CD4-positive, CD25-positive, alpha-beta regulatory T cell (primary cell): ENCODE measurements around the gene KIF26B. TPM values are rescaled to one million over a fixed set of nuclear protein-coding genes. Genes with fewer than 3 reads are reported as not detected.
A peak's percentile ranks its signal among the peaks of the same experiment; 100 is the strongest.

Experiments
- ATAC-seq, 2 donors: fragments of 150-1000 bp; cut with Tn5 transposase; one replicate each; pipeline ENCODE4 v1.10.0; 2021; ENCODE audit warnings: low read depth in 2 of 2, moderate number of reproducible peaks in 2 of 2, moderate library complexity in 1 of 2
- DNase-seq, 3 donors: peaks; one replicate each; pipeline versions ENCODE4 v3.0.0 to v3.0.0-alpha.2; 2012 to 2022; ENCODE audit warnings: mixed read lengths in 1 of 3
- H3K27ac ChIP-seq: one replicate; pipeline ENCODE4 v1.7.0; 2013; ENCODE audit warnings: mild to moderate bottlenecking, low read length; ENCODE audit not compliant: insufficient read depth, poor library complexity, severe bottlenecking
- H3K27me3 ChIP-seq: one replicate; pipeline ENCODE4 v1.7.0; 2013; ENCODE audit warnings: low read length; ENCODE audit not compliant: control insufficient read depth, insufficient read depth
- H3K36me3 ChIP-seq: one replicate; pipeline ENCODE4 v1.7.0; 2013; ENCODE audit warnings: mild to moderate bottlenecking, low read length, moderate library complexity; ENCODE audit not compliant: control insufficient read depth, insufficient read depth
- H3K4me1 ChIP-seq: 2 replicates; pipeline ENCODE4 v1.7.0; 2013; ENCODE audit warnings: mild to moderate bottlenecking, low read length; ENCODE audit not compliant: insufficient read depth, control insufficient read depth, poor library complexity, severe bottlenecking
- H3K4me3 ChIP-seq: one replicate; pipeline ENCODE4 v1.7.0; 2013; ENCODE audit warnings: low read depth, mild to moderate bottlenecking, low read length, moderate library complexity
- H3K9me3 ChIP-seq, 2 experiments: 1 replicate in 1 of 2; 2 replicates in 1 of 2; pipeline ENCODE4 v1.7.0; 2013; ENCODE audit warnings: low read length in 2 of 2, mild to moderate bottlenecking in 1 of 2, moderate library complexity in 1 of 2; ENCODE audit not compliant: control insufficient read depth in 2 of 2
- H3K27ac Mint-ChIP-seq, 3 donors: one replicate each; pipeline ENCODE4 v1.8.0; 2020 to 2022; ENCODE audit warnings: mild to moderate bottlenecking in 3 of 3, mixed read lengths in 3 of 3, moderate library complexity in 2 of 3
- H3K27me3 Mint-ChIP-seq: one replicate; pipeline ENCODE4 v1.8.0; 2022; ENCODE audit warnings: mild to moderate bottlenecking, mixed read lengths
- H3K36me3 Mint-ChIP-seq: one replicate; pipeline ENCODE4 v1.8.0; 2020; ENCODE audit warnings: mixed read lengths
- H3K4me1 Mint-ChIP-seq, 4 donors: one replicate each; pipeline ENCODE4 v1.8.0; 2020 to 2022; ENCODE audit warnings: mixed read lengths in 4 of 4, mild to moderate bottlenecking in 1 of 4
- H3K4me3 Mint-ChIP-seq, 4 donors: one replicate each; pipeline ENCODE4 v1.8.0; 2020 to 2022; ENCODE audit warnings: mild to moderate bottlenecking in 4 of 4, mixed read lengths in 4 of 4, moderate library complexity in 3 of 4
- H3K9me3 Mint-ChIP-seq, 7 donors: one replicate each; pipeline ENCODE4 v1.8.0; 2020 to 2022; ENCODE audit warnings: mixed read lengths in 7 of 7, mild to moderate bottlenecking in 3 of 7, moderate library complexity in 2 of 7
- polyA plus RNA-seq, 4 donors: library from polyadenylated mRNA; unstranded; fragments of 300-500 nt; fragmentation: Illumina TruSeq; gene quantifications; one replicate each; pipeline ENCODE4 v1.2.3, GENCODE V29; 2021
- total RNA-seq: library from RNA; stranded (reverse); gene quantifications from one replicate; pipeline ENCODE4 v1.2.3, GENCODE V29; 2022

Gene KIF26B
- total and polyA plus RNA-seq, 5 donors from 2014 or later: not detected

- H3K27me3 Mint-ChIP-seq: no peaks in the 10 kb centered on the region
- no peaks in the 10 kb centered on the region for H3K36me3 ChIP-seq
- no peaks in the 10 kb centered on the region for H3K27me3 ChIP-seq
- H3K27ac ChIP-seq: no peak overlapping the region
- H3K4me3 ChIP-seq: no peak overlapping the region
- H3K36me3 Mint-ChIP-seq: no peaks in the 10 kb centered on the region
- H3K4me1 Mint-ChIP-seq: no peaks in the 10 kb centered on the region
- H3K27ac Mint-ChIP-seq: no peak overlapping the region
- H3K9me3 Mint-ChIP-seq: peaks cover 0 to 4% (median 1%) of the 10 kb centered on the region in 7 donors
- no peak for ATAC-seq
- H3K9me3 ChIP-seq: no peaks in the 10 kb centered on the region
- no peak for DNase-seq
- no peaks in the 10 kb centered on the region for H3K4me1 ChIP-seq
- peak overlapping the region in 1 of 4 donors; percentile 57 for H3K4me3 Mint-ChIP-seq
Measured at GRCh38 chr1:245266105-245266504, 111.3 kb downstream of the KIF26B start.

GRCh38 chr1:245270063-245270462 is 115.3 kb downstream of the KIF26B start:
- Histone ChIP-seq H3K27me3 (no peaks in the 10 kb centered on the region), H3K9me3 (no peaks in the 10 kb centered on the region), H3K4me1 (no peaks in the 10 kb centered on the region), H3K27ac (no peak overlapping the region), H3K36me3 (no peaks in the 10 kb centered on the region), H3K4me3 (no peak overlapping the region)
- Mint-ChIP-seq H3K36me3 (no peaks in the 10 kb centered on the region), H3K27ac (no peak overlapping the region), H3K4me3 (no peak overlapping the region), H3K27me3 (no peaks in the 10 kb centered on the region), H3K4me1 (no peaks in the 10 kb centered on the region), H3K9me3 (peaks cover 0 to 4% (median 4%) of the 10 kb centered on the region in 7 donors)
- ATAC-seq (no peak), DNase-seq (no peak)

GRCh38 chr1:245270972-245271371 is 116.2 kb downstream of the KIF26B start:
- Histone ChIP-seq H3K9me3 (no peaks in the 10 kb centered on the region), H3K27ac (no peak overlapping the region), H3K4me3 (no peak overlapping the region), H3K36me3 (no peaks in the 10 kb centered on the region), H3K4me1 (no peaks in the 10 kb centered on the region), H3K27me3 (no peaks in the 10 kb centered on the region)
- H3K36me3 Mint-ChIP-seq: no peaks in the 10 kb centered on the region
- peaks cover 0 to 4% (median 2%) of the 10 kb centered on the region in 7 donors for H3K9me3 Mint-ChIP-seq
- no peaks in the 10 kb centered on the region for H3K4me1 Mint-ChIP-seq
- H3K4me3 Mint-ChIP-seq: no peak overlapping the region
- no peaks in the 10 kb centered on the region for H3K27me3 Mint-ChIP-seq
- DNase-seq (no peak), ATAC-seq (no peak)
- H3K27ac Mint-ChIP-seq: no peak overlapping the region

- DNase-seq: no peak
- H3K27ac ChIP-seq: no peak overlapping the region
- H3K9me3 ChIP-seq: no peaks in the 10 kb centered on the region
- no peak overlapping the region for H3K4me3 Mint-ChIP-seq
- H3K36me3 Mint-ChIP-seq: no peaks in the 10 kb centered on the region
- H3K9me3 Mint-ChIP-seq: peaks cover 0 to 9% (median 3%) of the 10 kb centered on the region in 7 donors
- no peaks in the 10 kb centered on the region for H3K36me3 ChIP-seq
- H3K27ac Mint-ChIP-seq: no peak overlapping the region
- H3K27me3 ChIP-seq: no peaks in the 10 kb centered on the region
- H3K4me3 ChIP-seq: no peak overlapping the region
- peaks cover 5% of the 10 kb centered on the region for H3K27me3 Mint-ChIP-seq
- H3K4me1 ChIP-seq: no peaks in the 10 kb centered on the region
- no peaks in the 10 kb centered on the region for H3K4me1 Mint-ChIP-seq
- ATAC-seq: no peak
Measured at GRCh38 chr1:245272676-245273075, 117.9 kb downstream of the KIF26B start.

- no peak for ATAC-seq
Measured at GRCh38 chr1:245276445-245276844, 121.7 kb downstream of the KIF26B start.

GRCh38 chr1:245277276-245277675 is 122.5 kb downstream of the KIF26B start:
- H3K36me3 ChIP-seq: no peaks in the 10 kb centered on the region
- ATAC-seq: no peak
- no peak overlapping the region for H3K4me3 Mint-ChIP-seq
- DNase-seq: no peak
- H3K4me1 ChIP-seq: no peaks in the 10 kb centered on the region
- H3K36me3 Mint-ChIP-seq: no peaks in the 10 kb centered on the region
- no peaks in the 10 kb centered on the region for H3K4me1 Mint-ChIP-seq
- peaks cover 5% of the 10 kb centered on the region for H3K27me3 Mint-ChIP-seq
- no peaks in the 10 kb centered on the region for H3K27me3 ChIP-seq
- no peak overlapping the region for H3K27ac ChIP-seq
- no peak overlapping the region for H3K4me3 ChIP-seq
- H3K9me3 Mint-ChIP-seq: peaks cover 0 to 5% (median 0%) of the 10 kb centered on the region in 7 donors
- no peak overlapping the region for H3K27ac Mint-ChIP-seq
- no peaks in the 10 kb centered on the region for H3K9me3 ChIP-seq

More at GRCh38 chr1:245276445-245276844, 121.7 kb downstream of the KIF26B start:
- Mint-ChIP-seq H3K4me3 (no peak overlapping the region), H3K36me3 (no peaks in the 10 kb centered on the region), H3K27ac (no peak overlapping the region), H3K4me1 (no peaks in the 10 kb centered on the region), H3K27me3 (peaks cover 5% of the 10 kb centered on the region), H3K9me3 (peaks cover 0 to 9% (median 0%) of the 10 kb centered on the region in 7 donors)
- Histone ChIP-seq H3K4me1 (no peaks in the 10 kb centered on the region), H3K27ac (no peak overlapping the region), H3K36me3 (no peaks in the 10 kb centered on the region), H3K27me3 (no peaks in the 10 kb centered on the region), H3K4me3 (no peak overlapping the region), H3K9me3 (no peaks in the 10 kb centered on the region)
- no peak for DNase-seq

GRCh38 chr1:245278846-245279245 is 124.1 kb downstream of the KIF26B start:
- Mint-ChIP-seq H3K27ac (no peak overlapping the region), H3K9me3 (peaks cover 0 to 5% (median 2%) of the 10 kb centered on the region in 7 donors), H3K4me1 (no peaks in the 10 kb centered on the region), H3K27me3 (peaks cover 5% of the 10 kb centered on the region), H3K4me3 (no peak overlapping the region), H3K36me3 (no peaks in the 10 kb centered on the region)
- Histone ChIP-seq H3K27ac (no peak overlapping the region), H3K4me1 (no peaks in the 10 kb centered on the region), H3K9me3 (no peaks in the 10 kb centered on the region), H3K4me3 (no peak overlapping the region), H3K36me3 (no peaks in the 10 kb centered on the region), H3K27me3 (no peaks in the 10 kb centered on the region)
- ATAC-seq (no peak), DNase-seq (no peak)

GRCh38 chr1:245279346-245279745 is 124.6 kb downstream of the KIF26B start:
- Mint-ChIP-seq H3K4me1 (no peaks in the 10 kb centered on the region), H3K36me3 (no peaks in the 10 kb centered on the region), H3K27me3 (peaks cover 5% of the 10 kb centered on the region), H3K4me3 (no peak overlapping the region), H3K27ac (no peak overlapping the region), H3K9me3 (peaks cover 0 to 5% (median 2%) of the 10 kb centered on the region in 7 donors)
- Histone ChIP-seq H3K36me3 (no peaks in the 10 kb centered on the region), H3K4me1 (no peaks in the 10 kb centered on the region), H3K9me3 (no peaks in the 10 kb centered on the region), H3K4me3 (no peak overlapping the region), H3K27ac (no peak overlapping the region), H3K27me3 (no peaks in the 10 kb centered on the region)
- DNase-seq: no peak
- ATAC-seq: no peak
